ENCODE data around the gene NAV1.

Gene NAV1

GRCh38 chr1:201502511-201502857 lies 36.4 kb upstream of the NAV1 start:
- TF ChIP-seq, protein P1, sequence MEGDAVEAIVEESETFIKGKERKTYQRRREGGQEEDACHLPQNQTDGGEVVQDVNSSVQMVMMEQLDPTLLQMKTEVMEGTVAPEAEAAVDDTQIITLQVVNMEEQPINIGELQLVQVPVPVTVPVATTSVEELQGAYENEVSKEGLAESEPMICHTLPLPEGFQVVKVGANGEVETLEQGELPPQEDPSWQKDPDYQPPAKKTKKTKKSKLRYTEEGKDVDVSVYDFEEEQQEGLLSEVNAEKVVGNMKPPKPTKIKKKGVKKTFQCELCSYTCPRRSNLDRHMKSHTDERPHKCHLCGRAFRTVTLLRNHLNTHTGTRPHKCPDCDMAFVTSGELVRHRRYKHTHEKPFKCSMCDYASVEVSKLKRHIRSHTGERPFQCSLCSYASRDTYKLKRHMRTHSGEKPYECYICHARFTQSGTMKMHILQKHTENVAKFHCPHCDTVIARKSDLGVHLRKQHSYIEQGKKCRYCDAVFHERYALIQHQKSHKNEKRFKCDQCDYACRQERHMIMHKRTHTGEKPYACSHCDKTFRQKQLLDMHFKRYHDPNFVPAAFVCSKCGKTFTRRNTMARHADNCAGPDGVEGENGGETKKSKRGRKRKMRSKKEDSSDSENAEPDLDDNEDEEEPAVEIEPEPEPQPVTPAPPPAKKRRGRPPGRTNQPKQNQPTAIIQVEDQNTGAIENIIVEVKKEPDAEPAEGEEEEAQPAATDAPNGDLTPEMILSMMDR (IDR thresholded peaks at IDR 0.05; ENCODE audit: low read depth, low read length), result no peak
- H3K27ac ChIP-seq, result peak overlapping the region; percentile 1; the same call in 1 of the 2 replicates

DNA sequence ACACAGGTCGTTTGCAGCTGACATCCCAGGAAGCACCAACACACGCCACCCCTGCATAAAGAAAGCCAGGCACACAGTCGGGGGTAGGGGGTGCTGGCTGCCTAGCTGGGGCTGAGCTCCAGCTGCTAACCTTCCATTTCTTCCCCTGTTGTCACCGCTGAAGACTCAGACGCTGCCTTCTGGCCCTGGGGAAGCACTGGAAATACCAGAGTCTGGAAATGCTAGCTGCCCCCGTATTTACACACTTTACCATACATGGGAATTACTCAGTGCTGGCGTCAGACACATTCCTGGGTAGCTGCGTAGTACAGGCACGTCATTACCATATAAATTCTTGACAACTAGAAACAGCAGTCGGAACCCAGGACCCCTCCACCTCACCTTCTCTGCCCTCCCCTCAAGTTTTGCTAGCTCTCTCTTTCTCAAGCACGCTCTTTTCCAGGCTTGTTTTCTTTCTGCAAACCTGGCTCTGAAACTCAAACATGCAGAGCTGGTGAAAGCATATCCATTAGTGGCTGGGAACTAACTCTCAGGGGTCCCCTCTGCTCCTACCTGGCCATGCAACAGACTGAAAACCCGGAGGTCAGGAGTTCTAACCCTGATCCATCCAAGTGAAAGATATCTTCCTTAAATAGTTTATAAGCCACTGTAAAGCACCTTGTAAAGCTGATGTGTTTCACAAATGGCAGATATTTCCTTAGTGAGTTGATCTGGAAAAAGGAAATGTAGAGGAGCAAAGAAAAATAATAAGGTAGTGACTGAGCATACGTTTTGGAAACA lies 35.3 kb upstream of the NAV1 start:
- Histone ChIP-seq H3K27ac (no peak overlapping the region; the same call in 1 of the 2 replicates), H3K4me3 (ENCODE audit: low read depth, low read length) (no peak overlapping the region), H3K9me3 (ENCODE audit: severe bottlenecking) (no peaks in the 10 kb centered on the region), H3K27me3 (ENCODE audit: insufficient read depth, low read depth, severe bottlenecking) (no peaks in the 10 kb centered on the region), H3K36me3 (no peaks in the 10 kb centered on the region)
- DNase-seq, result peak; percentile 63
- TF ChIP-seq, protein P1 (IDR thresholded peaks at IDR 0.05; ENCODE audit: low read depth, low read length), result peak; percentile 19; the same call in 1 of the 2 replicates

More at GRCh38 chr1:201502511-201502857, 36.4 kb upstream of the NAV1 start:
- H3K4me3 ChIP-seq (ENCODE audit: low read depth, low read length), result no peak overlapping the region
- no peaks in the 10 kb centered on the region for H3K9me3 ChIP-seq (ENCODE audit: severe bottlenecking)
- H3K36me3 ChIP-seq, result no peaks in the 10 kb centered on the region
- DNase-seq, result no peak
- no peaks in the 10 kb centered on the region for H3K27me3 ChIP-seq (ENCODE audit: insufficient read depth, low read depth, severe bottlenecking)

DNA sequence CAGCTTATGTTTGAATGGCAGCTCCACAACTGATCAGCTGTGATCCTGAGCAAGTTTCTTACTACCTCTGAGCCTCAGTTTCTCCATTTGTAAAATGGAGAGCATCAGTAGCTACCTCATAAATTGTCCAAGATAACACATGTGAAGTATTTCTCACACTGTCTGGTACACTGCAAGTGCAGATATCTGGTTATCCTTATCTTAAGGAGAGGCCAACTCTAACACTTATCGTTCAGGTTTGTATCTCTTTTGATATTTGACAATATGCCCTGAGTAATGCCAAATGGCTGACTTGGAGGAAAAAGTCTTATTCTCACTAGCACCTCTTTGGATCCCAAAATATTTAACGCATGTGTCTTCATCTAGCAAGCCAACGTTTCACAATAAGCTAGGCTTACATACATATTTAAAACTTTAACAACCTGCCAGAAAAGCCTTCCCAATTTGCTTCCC lies 34.7 kb upstream of the NAV1 start:
- TF ChIP-seq, protein P1 (IDR thresholded peaks at IDR 0.05; ENCODE audit: low read depth, low read length), result no peak
- Histone ChIP-seq H3K27ac (no peak overlapping the region), H3K27me3 (ENCODE audit: insufficient read depth, low read depth, severe bottlenecking) (no peaks in the 10 kb centered on the region), H3K36me3 (no peaks in the 10 kb centered on the region), H3K9me3 (ENCODE audit: severe bottlenecking) (no peaks in the 10 kb centered on the region), H3K4me3 (ENCODE audit: low read depth, low read length) (no peak overlapping the region)
- no peak for DNase-seq

- H3K4me3 ChIP-seq (ENCODE audit: low read depth, low read length), result no peak overlapping the region
- H3K27ac ChIP-seq, result no peak overlapping the region
- no peaks in the 10 kb centered on the region for H3K27me3 ChIP-seq (ENCODE audit: insufficient read depth, low read depth, severe bottlenecking)
- no peaks in the 10 kb centered on the region for H3K36me3 ChIP-seq
- no peaks in the 10 kb centered on the region for H3K9me3 ChIP-seq (ENCODE audit: severe bottlenecking)
- TF ChIP-seq, protein P1 (IDR thresholded peaks at IDR 0.05; ENCODE audit: low read depth, low read length), result no peak
- DNase-seq, result no peak
Measured at GRCh38 chr1:201504799-201505502, 34.0 kb upstream of the NAV1 start.

DNA sequence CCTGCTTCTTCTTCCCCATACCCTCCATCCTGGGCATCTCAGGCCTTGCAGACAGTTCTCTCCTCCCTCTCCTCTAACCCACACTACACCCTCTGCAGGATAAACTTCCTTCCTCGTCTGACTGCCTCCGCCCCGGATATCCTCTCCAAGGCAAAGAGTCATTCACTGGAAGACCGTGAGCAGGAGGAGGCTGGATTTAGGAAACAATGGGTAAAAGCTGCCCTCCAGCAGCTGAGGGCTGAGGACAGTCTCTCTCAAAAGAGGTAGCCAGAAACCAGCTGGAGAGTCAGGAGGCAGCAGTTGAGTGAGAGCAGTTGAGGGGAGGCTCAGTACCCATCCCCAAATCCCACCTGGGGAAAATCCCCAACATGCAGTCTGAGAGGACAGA lies 33.4 kb upstream of the NAV1 start:
- no peak for DNase-seq
- Histone ChIP-seq H3K36me3 (no peaks in the 10 kb centered on the region), H3K27me3 (ENCODE audit: insufficient read depth, low read depth, severe bottlenecking) (no peaks in the 10 kb centered on the region), H3K27ac (no peak overlapping the region), H3K4me3 (ENCODE audit: low read depth, low read length) (no peak overlapping the region), H3K9me3 (ENCODE audit: severe bottlenecking) (no peaks in the 10 kb centered on the region)
- TF ChIP-seq, protein P1 (IDR thresholded peaks at IDR 0.05; ENCODE audit: low read depth, low read length), result no peak
